NCI-H526 (cell line): ENCODE measurements around the gene SDHA.
"Not testable (repeated sequence)": the region's sequence is repeated elsewhere in the genome, so short reads cannot be mapped to it uniquely, and the experiment has no call there.

ENCODE experiments used
- DNase-seq, 2 experiments: peaks; one replicate each; lab custom pipeline; 2025; lab: John Stamatoyannopoulos, UW

The SDHA gene

GRCh38 chr5:198516-199196 is 19.5 kb upstream of the SDHA start:
- DNase-seq: no peak

- DNase-seq: no peak
These were observed 18.7 kb upstream of the SDHA start for GRCh38 chr5:199197-199949.

- DNase-seq: no peak
These were observed 18.0 kb upstream of the SDHA start for GRCh38 chr5:199950-200645.

- peak; percentile 22 to 39 for DNase-seq
These were observed 17.1 kb upstream of the SDHA start for GRCh38 chr5:200985-201384.

GRCh38 chr5:201672-202071 is 16.4 kb upstream of the SDHA start:
- DNase-seq: peak in 1 of 2 experiments; percentile 56

GRCh38 chr5:203246-203930 is 14.7 kb upstream of the SDHA start:
- DNase-seq: no peak

GRCh38 chr5:204001-204400 is 14.1 kb upstream of the SDHA start:
- no peak for DNase-seq

GRCh38 chr5:204462-204861 is 13.7 kb upstream of the SDHA start:
- no peak for DNase-seq

GRCh38 chr5:204966-205670 is 13.0 kb upstream of the SDHA start:
- DNase-seq: no peak

- DNase-seq: no peak
These were observed 11.7 kb upstream of the SDHA start for GRCh38 chr5:206406-206805.

GRCh38 chr5:206927-207536 is 11.1 kb upstream of the SDHA start:
- no peak for DNase-seq

GRCh38 chr5:207599-207998 is 10.5 kb upstream of the SDHA start:
- no peak for DNase-seq

- DNase-seq: no peak
These were observed 9.5 kb upstream of the SDHA start for GRCh38 chr5:208449-209114.

- DNase-seq: no peak
These were observed 4.2 kb upstream of the SDHA start for GRCh38 chr5:213803-214395.

GRCh38 chr5:215256-215655 is 2.9 kb upstream of the SDHA start:
- DNase-seq: not testable (repeated sequence)

GRCh38 chr5:216076-216475 is 2.0 kb upstream of the SDHA start:
- not testable (repeated sequence) for DNase-seq

GRCh38 chr5:218457-219291 is 554 bp downstream of the SDHA start:
- peak in 1 of 2 experiments; percentile 64 for DNase-seq

- DNase-seq: peak in 1 of 2 experiments; percentile 35
These were observed 1.3 kb downstream of the SDHA start for GRCh38 chr5:219460-219863.

- no peak for DNase-seq
These were observed 1.9 kb downstream of the SDHA start for GRCh38 chr5:219991-220390.
